MM.1S (cell line): ENCODE data around the gene IQCC.

ENCODE experiments used
- EZH2 ChIP-seq: fragments of 300-600 bp; sonication (generic); optimal IDR thresholded peaks from 2 replicates; pipeline ENCODE3; 2017; ENCODE audit warnings: low read depth, mild to moderate bottlenecking, antibody characterized with exemption, low read length, mixed read lengths
- EZH2phosphoT487 ChIP-seq: fragments of 300-600 bp; sonication (generic); IDR thresholded peaks from 2 replicates; pipeline ENCODE4 v1.6.1; 2018; ENCODE audit warnings: antibody characterized with exemption, low read length
- TF ChIP-seq, protein P1 (sequence below): fragments of 300-600 bp; sonication (generic); IDR thresholded peaks from 2 replicates; pipeline ENCODE4 v1.5.1; 2016; ENCODE audit warnings: antibody characterized with exemption, low read length, mixed read lengths

DNA sequence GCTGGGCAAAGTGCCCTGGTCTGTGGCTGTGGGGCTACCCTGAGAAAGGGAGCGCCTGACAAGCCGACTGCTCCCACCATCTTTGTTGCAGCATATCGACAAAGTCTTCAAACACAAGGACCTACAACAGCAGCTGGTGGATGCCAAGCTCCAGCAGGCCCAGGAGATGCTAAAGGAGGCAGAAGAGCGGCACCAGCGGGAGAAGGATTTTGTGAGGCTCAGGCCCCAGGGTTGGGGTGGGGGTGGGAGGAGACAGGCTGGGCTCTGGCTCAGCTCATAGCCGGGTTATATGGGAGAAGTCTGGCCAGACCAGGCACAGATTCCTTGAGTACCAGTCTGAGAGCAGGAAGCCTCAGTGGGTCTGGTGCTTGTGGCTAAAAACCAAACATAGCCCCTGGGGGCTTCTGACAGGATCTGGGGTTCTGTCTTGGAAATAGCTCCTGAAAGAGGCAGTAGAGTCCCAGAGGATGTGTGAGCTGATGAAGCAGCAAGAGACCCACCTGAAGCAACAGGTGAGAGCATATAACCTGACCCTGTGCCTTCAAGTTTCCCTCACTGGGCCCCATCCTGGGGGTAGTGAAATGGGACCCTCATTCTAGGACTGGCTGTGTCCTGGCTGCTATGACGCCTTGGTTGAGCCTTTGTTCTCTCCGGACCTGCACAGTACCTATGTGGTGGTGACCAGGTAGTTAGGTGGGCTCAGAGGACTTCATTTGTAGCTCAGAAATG lies 13.1 kb upstream of the IQCC start:
- no peak for TF ChIP-seq EZH2phosphoT487
- TF ChIP-seq, protein P1, sequence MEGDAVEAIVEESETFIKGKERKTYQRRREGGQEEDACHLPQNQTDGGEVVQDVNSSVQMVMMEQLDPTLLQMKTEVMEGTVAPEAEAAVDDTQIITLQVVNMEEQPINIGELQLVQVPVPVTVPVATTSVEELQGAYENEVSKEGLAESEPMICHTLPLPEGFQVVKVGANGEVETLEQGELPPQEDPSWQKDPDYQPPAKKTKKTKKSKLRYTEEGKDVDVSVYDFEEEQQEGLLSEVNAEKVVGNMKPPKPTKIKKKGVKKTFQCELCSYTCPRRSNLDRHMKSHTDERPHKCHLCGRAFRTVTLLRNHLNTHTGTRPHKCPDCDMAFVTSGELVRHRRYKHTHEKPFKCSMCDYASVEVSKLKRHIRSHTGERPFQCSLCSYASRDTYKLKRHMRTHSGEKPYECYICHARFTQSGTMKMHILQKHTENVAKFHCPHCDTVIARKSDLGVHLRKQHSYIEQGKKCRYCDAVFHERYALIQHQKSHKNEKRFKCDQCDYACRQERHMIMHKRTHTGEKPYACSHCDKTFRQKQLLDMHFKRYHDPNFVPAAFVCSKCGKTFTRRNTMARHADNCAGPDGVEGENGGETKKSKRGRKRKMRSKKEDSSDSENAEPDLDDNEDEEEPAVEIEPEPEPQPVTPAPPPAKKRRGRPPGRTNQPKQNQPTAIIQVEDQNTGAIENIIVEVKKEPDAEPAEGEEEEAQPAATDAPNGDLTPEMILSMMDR: no peak
- no peak for TF ChIP-seq EZH2
